HG03571 (cell line): ENCODE measurements around the gene HERPUD2.

Experiments used
- ATAC-seq: cut with Tn5 transposase; IDR thresholded peaks from one replicate; pipeline ENCODE4 v1.9.1; 2021; ENCODE audit not compliant: unreplicated experiment

HERPUD2 gene, protein sequence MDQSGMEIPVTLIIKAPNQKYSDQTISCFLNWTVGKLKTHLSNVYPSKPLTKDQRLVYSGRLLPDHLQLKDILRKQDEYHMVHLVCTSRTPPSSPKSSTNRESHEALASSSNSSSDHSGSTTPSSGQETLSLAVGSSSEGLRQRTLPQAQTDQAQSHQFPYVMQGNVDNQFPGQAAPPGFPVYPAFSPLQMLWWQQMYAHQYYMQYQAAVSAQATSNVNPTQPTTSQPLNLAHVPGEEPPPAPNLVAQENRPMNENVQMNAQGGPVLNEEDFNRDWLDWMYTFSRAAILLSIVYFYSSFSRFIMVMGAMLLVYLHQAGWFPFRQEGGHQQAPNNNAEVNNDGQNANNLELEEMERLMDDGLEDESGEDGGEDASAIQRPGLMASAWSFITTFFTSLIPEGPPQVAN

GRCh38 chr7:35694784-35695472, at the start of gene HERPUD2:
HERPUD2 (minus strand) TSS chr7:35695135; CDS start chr7:35694330, 805 bp downstream.
- peak; percentile 80 for ATAC-seq

- ATAC-seq: no peak
Measured at GRCh38 chr7:35738889-35739288, 44.0 kb upstream of the HERPUD2 start.

DNA sequence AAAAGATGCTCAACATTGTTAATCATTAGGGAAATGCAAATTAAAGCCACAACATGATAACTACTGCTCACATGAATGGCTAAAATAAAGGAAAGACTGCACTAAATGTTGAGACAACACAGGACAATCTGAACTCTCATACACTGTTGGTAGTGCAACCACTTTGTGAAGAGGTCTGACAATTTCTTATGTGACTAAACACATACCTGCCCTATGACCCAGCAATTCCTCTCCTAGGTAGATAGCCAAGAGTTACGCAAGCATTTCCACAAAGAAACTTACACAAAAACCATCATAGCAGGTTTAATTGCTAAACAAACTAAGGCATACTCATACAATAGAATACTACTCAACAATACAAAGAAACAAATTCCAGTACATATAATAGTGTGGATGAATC, 41.8 kb upstream of the HERPUD2 start:
- ATAC-seq: no peak

DNA sequence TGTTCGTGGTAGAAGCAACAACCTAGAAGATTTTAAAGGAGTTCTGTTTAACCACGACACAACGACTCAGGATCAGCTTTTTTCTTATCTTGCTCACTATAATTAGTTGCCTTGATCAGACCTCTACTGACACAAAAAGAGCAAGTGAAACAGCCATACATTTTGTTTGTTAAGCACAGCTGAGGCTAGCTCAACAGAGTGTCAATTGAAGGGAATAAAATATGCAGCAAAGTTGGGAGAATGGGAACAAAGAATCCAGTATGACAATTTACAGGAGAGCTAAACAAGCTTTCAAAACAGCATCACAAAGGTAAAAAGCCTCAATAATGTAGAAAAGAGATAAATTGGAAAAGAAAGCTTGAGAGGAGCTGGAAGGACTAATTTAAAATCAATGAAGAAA, 40.5 kb upstream of the HERPUD2 start:
- ATAC-seq: no peak

- no peak for ATAC-seq
Measured at GRCh38 chr7:35734001-35734483, 39.1 kb upstream of the HERPUD2 start.

DNA sequence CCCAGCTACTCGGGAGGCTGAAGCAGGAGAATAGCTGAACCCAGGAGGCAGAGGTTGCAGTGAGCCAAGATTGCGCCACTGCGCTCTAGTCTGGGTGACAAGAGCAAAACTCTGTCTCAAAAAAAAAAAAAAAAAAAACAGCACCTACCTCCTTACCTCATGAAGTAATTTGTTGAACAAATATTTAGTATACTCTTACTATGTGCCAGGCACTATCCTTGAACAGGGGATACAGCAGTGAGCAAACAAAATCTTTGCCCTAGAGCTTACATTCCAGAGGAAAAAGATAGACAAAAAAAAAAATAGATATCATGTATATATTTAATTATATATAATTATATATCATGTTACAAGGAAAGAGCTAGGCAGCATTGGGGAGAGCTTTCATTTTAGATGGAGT, 36.4 kb upstream of the HERPUD2 start:
- ATAC-seq: no peak

DNA sequence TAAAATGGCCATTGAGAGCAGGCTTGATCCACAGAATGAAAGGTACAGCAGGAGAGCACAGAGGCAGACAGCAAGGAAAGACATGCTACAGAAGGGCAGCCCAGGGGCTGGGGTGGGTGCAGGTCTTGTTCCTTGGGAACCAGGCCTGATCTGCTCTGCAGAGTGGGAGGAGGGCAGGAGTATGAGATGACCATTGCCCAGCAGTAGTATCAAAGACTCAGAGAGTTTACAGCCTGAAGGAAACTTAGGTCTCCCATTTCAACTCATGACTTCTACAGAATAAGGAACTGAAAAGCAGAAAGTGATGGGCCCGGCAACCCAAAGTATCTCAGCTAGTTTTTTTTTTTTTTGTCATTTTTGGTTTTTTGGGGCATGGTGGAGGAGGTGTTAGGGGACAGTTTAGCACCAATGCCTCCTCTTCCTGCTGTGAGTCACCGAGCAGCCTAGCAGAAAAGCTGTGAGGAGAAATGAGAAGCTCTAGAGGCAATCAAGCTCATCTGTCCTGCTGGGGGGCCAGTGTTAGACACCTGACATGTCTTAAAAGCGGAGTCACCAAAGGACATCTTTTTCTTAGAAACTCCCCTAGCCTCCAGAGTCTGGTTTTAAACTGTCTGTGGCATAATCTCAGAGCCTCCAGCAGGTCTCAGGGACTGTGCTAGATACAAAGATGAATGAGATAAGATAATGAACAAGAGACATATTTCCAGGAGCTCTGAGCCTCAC, 34.3 kb upstream of the HERPUD2 start:
- ATAC-seq: peak; percentile 54

DNA sequence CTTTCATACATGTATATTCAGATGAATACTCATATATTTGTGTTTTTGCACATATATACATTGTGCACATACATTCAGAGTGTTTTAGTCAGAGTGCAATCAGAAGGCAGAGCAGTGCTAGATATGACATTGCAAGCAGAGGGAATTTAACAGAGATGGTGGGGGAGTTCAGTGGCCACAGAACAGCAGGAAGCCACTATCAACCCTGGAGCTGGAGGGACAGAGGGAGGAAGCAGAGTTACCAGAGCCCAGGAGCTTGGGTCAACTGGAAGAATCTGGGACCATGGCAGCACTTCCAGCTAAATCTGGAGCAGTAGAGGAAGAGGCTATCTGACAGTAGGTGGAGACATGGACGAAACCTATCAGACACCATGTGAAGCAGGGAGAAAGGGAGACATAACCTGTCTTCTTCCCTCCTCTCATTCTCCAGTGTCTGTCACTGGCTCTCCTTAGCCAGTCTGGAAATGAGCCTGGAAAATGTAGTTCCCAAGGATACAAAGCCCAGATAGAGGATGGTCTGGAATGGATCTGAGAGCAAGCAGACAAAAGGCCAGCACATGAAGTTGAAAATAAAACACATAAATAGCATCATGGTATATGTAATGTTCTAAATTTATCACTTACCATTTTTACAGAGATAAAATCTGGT, 33.6 kb upstream of the HERPUD2 start:
- no peak for ATAC-seq

GRCh38 chr7:35727571-35727970, 32.6 kb upstream of the HERPUD2 start:
- ATAC-seq: no peak

- ATAC-seq: no peak
Measured at GRCh38 chr7:35726654-35727053, 31.7 kb upstream of the HERPUD2 start.

- ATAC-seq: peak; percentile 40
Measured at GRCh38 chr7:35725280-35725680, 30.3 kb upstream of the HERPUD2 start.

DNA sequence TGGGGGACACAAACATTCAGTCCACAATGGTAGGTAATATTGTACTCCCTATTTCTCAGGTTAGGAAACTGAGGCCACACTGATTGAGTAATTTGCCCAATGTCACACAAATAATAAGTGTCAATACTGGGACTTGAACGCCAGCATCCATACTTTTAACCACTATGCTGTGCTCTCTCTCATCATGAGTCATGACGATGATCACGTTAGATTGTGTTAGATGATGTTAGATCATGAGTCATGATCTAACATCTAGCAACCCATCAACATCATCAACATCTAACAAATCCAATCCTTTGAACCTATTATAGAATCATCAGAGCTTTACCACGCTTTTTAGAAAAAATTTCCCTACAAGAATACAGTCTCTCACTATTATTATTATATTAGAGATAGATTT, 28.1 kb upstream of the HERPUD2 start:
- no peak for ATAC-seq

DNA sequence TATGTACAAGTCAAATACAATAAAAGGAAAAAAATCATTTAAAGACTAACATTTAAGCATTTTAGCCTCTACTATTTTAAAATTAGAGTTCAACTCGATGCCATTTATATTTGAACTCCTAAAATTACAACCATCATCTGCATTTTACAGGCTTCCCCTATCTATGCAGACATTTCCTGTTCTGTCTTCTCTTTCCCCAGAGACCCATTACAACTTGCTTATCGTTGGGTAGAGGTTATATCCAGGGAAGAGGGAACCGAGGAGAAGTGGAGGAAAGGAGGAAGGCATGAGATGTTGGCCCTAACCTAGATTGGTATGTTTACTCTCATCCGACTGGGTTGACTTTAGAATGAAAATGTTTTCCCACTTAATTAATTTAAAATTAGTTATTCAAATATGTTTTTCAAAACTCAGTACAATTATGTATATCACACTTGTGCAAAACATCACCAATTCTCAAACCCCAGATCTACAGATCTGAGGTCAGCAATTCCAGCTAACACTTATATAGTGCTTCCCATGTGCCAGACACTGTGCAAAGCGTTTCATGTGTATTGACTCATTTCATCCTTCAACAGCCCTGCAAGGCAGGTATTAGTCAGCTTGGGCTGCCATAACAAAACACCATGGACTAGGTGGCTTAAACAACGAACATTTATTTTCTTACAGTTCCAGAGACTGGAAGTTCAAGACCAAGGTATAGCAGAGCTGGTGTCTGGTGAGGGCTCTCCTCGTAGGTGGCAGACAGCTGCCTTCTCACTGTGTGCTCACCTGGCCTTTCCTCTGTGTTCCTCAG, 27.3 kb upstream of the HERPUD2 start:
- ATAC-seq: no peak

- ATAC-seq: no peak
Measured at GRCh38 chr7:35721288-35721687, 26.4 kb upstream of the HERPUD2 start.

DNA sequence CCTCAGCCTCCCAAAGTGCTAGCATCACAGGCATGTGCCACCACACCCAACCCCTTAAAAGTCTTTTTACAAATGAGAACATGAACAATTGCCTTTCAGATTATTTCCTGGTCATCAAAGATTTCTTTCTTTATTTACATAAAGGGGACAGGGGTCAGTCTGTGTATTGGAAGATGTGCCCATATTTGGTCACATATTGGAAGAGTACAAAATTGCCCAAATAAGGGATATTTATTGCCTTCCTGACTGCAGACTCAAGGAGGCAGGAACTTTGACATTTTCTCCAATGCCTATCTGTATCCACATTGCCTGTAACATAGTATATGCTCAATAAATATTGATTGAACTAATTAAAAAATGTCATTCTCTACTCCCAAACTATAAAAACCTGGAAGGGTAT, 25.9 kb upstream of the HERPUD2 start:
- no peak for ATAC-seq

DNA sequence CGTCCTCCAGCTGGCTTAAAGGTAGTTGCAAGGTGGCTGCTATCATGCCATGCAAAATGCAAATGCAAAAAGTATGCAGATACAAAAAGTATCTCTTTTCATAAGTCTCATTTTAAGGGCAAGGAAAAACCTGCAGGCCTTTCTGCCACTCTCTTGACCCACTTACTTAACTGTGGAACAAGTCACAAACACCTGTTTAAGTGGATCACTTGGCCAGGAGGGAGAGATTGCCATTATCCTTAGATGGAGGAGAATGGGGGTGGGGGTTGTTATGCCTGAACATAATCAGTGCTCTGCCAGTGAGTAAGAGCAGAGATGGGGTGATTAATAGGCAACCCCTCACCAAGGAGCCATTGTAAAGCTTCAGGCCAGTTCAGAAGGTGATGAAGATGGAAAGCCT, 25.1 kb upstream of the HERPUD2 start:
- no peak for ATAC-seq

DNA sequence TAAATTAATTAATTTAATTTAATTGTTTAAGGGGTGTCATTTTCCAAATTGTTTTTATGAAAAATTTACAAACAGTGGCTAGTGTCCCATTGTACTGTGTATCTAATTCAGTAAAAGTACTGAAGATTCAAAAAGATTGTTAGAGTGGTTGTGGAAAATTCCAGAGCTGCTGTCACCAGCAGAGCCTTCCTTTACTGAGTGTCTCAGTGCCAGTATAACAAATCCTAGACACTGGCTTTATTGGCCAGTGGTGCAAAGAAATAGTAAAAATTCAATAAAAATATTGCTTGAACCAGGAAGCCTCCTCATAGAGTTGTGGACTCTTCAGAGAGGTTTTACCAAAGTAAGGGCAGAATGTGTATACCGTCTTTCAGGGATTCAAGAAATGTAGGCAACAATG, 23.1 kb upstream of the HERPUD2 start:
- no peak for ATAC-seq

- no peak for ATAC-seq
Measured at GRCh38 chr7:35717516-35717915, 22.6 kb upstream of the HERPUD2 start.

DNA sequence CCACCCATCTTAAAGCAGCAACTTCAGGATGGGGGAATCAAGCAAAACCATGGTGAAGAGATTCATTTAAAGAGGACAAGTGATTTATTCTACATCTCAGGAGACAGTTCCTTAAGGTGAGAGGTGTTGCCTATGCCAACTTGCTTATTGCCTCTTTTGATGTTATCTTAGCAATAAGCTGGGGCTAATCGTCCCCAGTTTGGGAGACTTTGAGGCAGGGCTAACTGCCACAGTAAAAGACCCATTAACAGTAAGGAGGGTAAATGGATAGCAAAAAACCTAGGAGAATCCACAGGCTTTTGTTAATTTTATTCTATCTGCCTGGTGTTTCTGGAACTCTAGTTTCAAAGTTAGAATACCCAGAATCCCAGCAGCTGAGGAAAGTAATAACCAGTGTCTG, 22.1 kb upstream of the HERPUD2 start:
- ATAC-seq: no peak

DNA sequence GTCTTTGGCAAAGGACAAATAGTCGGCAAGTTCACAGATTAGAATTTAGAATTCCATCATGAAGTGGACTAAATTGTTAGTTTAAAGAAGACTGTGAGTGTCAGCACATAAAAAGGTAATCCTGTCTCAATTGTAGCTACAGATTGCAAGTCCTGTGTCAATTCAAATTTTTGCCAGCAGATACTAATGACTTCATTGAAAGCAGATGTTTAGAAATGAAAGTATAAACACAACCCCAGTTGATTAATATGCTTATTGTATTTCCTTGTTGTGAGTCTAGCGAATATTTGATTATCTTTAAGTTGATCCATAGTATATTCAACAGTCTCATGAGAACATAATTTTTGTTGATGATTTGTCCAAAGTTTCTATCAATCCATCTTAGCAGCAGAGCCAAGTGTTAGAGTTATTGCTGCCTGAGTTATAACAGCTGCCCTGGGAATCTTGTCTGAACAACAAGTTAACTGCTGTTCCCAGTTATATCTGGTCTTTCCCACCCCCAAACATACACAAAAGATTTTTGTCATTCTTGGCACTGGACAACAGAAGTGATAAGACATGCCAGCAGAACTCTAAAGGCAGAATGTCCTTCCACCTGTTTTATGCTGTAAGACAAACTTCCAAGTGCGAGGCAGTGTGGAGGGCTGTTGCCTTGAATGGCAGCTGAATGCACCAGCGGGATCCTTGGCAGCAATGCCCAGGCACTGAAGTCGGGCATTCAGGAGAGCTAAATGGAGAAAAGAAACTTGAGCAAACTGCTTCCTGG, 21.3 kb upstream of the HERPUD2 start:
- no peak for ATAC-seq
